Activated CD4-positive, alpha-beta T cell treated with anti-CD3 and anti-CD28 coated beads, Interleukin-2, Interleukin-4, amounts not matched to agents 100 ng/mL and 50 ng/mL, durations not matched to agents 16 hours and 8 hours (primary cell): Measurements from ENCODE around the gene USP54.

Source experiments
- DNase-seq: peaks from one replicate; pipeline ENCODE4 v3.0.0-alpha.2; 2020; ENCODE audit warnings: low spot score

Gene USP54

DNA sequence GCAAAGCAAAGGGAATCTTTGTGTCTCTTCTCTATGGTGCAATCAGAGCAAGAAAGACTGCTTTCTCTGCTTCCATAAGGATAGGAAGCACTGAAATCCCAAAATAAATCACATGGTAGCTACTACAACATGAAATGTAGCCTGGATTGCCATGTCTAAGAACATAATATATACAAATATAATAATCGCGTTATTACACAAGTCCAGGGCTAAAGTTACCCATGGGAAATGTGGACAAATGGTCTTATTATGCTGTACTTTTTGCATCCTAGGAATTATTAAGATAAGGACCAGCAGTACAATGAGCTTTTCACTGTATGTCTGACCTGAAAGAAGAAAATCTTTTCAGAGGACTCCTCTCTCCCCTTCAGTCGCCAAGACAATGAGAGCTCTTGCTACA lies 71.8 kb downstream of the USP54 start:
- DNase-seq = no peak

DNA sequence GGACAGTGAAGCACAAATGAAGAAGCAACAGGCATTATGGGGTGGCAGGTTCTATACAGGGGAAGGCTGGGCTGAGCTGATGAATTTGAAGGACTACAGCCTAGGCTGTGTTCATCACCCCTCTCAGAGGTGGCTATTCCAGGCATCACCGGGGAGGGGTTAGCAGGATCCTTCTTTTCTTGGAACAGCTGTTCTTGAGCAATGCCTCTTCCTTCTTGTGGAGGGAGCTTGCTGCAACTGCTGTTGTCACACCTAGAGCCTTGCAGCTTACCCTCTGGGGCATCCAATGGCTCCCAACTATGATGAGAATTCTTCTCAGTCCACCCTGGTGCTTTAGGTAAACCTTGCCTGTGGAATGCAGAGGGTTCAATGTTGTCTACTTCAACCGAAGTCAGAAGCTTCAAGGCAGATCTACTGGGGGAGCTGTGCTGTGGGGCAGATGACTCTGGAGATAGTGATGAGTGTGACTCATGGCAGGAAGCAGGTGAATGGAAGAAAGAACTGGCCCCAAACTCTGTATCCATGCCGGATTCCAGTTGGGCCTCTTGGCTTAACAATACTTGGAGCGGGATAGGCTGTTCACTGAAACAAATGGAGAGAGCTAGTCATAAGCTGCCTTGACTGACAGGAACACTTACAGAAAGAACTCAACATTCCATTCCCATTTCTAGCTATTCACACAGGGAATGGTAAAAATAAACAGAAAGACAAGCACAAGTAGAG lies 73.8 kb downstream of the USP54 start:
- no peak for DNase-seq

- no peak for DNase-seq
Measured at GRCh38 chr10:73512207-73512743, 78.9 kb downstream of the USP54 start.

DNA sequence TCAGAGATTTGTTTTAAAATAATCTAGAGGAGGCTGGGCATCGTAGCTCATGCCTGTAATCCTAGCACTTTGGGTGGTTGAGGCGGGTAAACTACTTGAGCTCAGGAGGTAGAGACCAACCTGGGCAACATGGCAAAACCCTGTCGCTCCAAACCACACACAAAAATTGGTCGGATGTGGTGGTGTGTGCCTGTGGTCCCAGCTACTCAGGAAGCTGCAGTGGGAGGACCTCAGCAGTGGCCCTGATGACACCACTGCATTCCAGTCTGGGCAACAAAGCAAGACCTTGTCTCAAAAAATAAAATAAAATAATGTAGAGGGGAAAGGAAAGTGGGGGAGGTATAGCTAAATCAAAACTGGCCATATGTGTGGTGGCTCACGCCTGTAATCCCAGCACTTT lies 81.4 kb downstream of the USP54 start:
- DNase-seq = no peak

- DNase-seq = no peak
Measured at GRCh38 chr10:73506491-73506890, 84.7 kb downstream of the USP54 start.

- no peak for DNase-seq
Measured at GRCh38 chr10:73506074-73506473, 85.1 kb downstream of the USP54 start.

- DNase-seq = no peak
Measured at GRCh38 chr10:73503037-73503436, 88.1 kb downstream of the USP54 start.

- no peak for DNase-seq
Measured at GRCh38 chr10:73501651-73502050, 89.5 kb downstream of the USP54 start.

GRCh38 chr10:73497623-73498022 lies 93.5 kb downstream of the USP54 start:
- DNase-seq = no peak

GRCh38 chr10:73495884-73496674 lies 95.1 kb downstream of the USP54 start, which contains the start of gene PPP3CB:
Gene PPP3CB, minus strand, starts transcription at chr10:73496024. Its CDS starts 135 bp downstream, at chr10:73495889.
- peak; percentile 88 for DNase-seq

GRCh38 chr10:73495226-73495883 lies 95.8 kb downstream of the USP54 start:
- peak; percentile 93 for DNase-seq

DNA sequence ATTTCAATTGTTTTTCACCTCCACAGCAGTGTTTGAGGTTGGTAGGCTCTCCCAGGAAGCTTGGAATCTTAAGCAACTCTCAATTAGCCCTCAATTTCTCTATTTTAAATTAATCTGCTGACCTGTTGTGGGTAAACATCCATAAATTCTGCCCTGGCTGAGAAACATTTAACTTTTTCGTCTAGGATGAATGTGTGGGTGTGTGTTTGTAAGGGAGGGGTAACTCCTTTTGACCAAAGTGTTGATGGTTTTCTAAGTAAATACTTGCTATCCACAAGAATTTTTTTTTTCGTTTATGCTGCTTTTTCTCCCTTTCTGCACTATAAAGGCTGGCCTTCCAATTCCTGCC lies 96.3 kb downstream of the USP54 start:
- no peak for DNase-seq

GRCh38 chr10:73494213-73494612 lies 96.9 kb downstream of the USP54 start:
- no peak for DNase-seq

DNA sequence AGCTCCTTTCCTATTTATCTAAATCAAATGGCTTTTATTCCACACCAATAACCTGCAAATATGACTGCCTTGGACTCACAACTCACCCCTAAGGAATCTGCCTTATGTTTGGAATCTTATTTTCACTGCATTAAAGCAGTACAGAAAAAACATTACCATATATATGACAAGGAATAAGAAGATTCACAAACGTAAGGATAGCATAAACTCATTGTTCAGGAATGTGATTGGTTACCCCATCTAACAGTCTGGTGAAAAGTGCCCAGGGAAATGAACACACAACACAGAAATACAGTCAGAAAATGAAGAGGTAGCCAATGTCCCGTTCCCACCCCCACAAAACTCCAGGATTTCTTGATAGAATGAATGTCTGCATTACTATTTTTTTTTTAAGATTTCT lies 97.4 kb downstream of the USP54 start:
- no peak for DNase-seq

DNA sequence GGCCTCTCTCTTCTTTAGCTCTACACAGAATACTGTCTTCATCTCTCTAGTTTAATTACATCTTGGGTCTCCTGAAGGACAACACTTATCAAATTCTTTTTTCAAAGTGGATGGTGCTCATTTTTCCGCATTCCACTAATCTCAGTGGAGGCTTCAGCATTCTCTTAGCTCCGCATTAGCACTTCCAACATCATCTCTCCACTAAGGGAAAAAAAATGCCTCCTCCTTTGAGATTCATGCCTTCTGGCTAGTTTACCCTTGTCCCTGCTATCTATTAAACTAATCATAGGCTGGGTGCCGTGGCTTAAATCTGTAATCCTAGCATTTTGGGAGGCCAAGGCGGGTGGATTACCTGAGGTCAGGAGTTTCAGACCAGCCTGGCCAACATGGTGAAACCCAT lies 104.5 kb downstream of the USP54 start:
- no peak for DNase-seq

- no peak for DNase-seq
Measured at GRCh38 chr10:73485320-73485719, 105.8 kb downstream of the USP54 start.

DNA sequence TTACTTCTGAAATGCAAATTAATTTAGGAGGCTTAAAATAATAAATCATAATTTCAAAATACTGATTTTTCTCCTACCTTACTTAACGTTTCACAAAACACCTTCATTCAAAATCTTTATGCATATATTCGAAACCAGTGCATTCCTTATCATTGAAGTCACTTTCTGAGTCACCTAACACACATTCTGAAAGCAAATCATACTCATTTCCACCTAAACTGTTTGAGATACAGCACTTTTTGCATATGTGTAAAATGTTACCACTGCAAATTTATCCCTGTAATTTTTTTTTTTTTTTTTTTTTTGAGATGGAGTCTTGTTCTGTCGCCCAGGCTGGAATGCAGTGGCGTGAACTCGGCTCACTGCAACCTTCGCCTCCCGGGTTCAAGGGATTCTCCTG lies 111.0 kb downstream of the USP54 start:
- DNase-seq = peak; percentile 85

GRCh38 chr10:73478636-73479035 lies 112.5 kb downstream of the USP54 start:
- peak; percentile 84 for DNase-seq

DNA sequence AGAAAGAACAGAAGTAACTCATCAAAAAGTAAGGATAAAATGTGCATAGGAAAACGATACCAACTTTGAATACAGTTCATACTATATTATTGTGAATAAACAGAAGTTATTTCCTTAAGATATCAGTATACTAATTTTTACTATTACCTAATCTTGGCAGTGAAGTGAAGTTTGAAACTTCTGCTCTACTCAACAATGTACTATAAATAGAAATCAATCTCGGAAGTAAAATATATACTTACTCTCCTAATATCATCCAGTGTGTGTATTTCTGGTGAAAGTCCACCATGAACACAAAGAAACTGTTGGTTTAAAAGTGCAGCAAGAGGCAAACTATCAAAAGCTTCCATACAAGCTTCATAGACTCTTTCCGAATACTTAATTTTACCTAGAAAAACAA lies 119.9 kb downstream of the USP54 start:
- DNase-seq = no peak

DNA sequence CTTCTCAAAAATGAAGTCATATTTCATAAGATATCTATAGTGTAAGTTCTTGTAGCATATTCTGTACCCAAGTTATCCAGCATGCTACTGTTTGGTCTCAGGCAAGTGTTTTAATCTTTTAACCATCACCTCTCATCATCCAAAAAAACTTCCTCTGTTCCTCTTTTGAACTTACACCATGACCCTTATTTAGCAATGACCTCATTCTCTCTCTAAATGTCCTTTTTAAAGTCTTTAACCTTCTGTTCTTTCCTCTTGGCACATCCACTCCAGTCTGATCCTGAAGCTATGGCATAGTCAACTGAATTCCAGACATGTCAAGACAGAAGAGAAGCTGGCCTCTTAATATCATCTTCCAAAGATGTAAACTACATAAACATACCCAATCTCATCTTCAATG lies 121.6 kb downstream of the USP54 start:
- no peak for DNase-seq

DNA sequence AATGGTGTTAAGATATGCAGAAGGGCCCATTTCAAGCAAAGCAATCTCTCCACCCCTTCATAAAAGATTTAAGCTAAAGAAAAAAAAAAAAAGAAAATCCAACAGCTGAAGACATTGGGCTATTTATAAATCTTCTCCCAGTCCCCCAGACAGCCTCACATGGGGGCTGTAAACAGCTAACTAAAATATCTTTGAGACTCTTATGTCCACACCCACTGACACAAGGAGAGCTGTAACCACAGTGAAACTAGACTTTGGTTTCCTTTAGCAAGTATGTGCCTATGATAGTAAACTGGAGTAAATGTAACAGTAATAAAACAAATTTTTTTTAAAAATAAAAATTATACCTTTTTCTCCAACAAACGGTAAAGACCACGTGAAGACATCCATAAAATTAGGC lies 123.9 kb downstream of the USP54 start:
- no peak for DNase-seq

- DNase-seq = no peak
Measured at GRCh38 chr10:73465978-73466726, 125.0 kb downstream of the USP54 start.
